Activated gamma-delta T cell (primary cell): ENCODE data around the gene BANP.
"Not testable (repeated sequence)": the region's sequence is repeated elsewhere in the genome, so short reads cannot be mapped to it uniquely, and the experiment has no call there.

ENCODE experiments used
- DNase-seq: peaks from one replicate; lab custom pipeline; 2025; lab: John Stamatoyannopoulos, UW

Gene BANP

DNA sequence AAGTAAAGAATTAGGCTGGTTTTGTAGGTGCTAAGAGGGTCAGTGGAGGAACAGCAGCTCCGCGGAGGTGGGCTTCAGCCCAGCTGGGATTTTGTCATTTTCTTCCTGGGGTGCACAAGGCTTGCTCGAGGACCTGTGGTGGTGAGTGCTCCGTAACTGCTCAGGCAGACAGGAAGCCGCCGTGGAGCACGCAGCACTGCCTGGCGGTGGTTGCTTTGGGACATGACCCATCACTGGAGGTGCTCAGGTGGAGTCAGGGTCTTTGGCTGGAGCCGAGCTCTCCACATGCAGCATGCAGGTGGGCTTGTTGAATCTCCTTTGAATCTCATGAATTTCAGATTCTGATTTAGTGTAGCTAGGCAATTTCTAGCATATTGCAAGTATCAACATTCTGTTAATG is 79.7 kb downstream of the BANP start:
- not testable (repeated sequence) for DNase-seq

DNA sequence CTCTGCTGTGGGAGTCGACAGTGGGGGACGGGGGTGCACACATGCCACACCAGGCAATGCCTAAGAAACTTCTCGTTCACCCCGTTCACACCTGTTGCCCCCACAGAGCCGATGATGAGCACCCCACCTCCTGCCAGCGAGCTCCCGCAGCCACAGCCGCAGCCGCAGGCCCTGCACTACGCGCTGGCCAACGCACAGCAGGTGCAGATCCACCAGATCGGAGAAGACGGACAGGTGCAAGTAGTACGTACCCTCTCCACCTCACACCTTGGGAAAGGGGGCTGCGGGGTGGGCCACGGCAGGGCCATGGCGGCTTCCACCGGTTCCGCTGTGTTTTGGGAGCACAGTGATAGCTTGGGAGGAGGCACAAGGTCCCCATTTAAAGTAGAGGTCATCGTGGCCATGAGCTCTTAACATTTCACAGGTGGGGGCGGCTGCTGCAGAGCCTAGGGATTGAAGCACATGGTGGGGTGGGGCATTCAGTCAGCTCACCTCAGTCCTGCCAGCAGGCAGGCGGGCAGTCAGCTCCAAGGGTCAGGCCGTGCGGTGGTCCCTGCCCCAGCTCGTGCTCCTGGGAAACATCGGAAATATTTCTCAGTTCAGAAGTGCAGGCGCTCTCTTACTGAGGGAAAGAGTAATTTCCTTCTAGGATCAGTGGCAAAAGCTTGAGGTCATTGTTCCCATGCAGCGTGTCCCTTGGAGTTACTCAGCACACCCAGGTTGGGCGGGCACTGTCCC is 81.9 kb downstream of the BANP start:
- DNase-seq: not testable (repeated sequence)

DNA sequence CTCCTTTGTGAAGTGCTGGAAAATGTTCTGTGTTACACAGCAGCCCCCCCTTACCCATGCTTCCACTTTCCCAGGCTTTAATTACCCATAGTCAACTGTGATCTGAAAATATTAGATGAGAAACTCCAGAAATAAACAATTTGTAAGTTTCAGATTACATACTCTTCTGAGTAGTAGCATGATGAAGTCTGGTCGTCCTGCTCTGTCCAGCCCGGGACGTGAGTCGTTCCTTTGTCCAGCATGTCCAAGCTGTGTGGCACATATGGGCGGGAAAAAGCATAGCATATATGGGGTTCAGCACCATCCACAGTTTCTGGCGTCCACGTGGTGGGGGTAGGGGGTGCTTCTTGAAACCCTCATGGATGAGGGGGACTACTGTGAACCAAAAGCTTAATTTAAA is 83.5 kb downstream of the BANP start:
- no peak for DNase-seq

DNA sequence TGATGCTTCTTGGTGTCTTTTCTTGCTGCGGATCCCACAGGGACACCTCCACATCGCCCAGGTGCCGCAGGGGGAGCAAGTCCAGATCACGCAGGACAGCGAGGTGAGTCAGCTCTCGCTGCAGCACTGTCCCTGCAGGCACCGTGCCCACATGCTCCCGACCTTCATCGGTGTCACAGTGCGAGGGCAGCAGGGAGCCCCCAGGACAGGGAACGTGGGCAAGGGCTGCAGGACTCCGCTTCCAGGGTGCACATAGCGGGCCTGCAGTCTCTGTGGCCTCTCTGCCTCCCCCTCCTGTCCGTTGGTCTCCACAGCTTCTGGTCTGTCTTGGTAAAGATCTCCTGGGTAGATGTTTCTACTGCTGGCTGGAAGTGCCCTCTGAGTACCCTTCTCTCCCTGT is 84.1 kb downstream of the BANP start:
- no peak for DNase-seq

DNA sequence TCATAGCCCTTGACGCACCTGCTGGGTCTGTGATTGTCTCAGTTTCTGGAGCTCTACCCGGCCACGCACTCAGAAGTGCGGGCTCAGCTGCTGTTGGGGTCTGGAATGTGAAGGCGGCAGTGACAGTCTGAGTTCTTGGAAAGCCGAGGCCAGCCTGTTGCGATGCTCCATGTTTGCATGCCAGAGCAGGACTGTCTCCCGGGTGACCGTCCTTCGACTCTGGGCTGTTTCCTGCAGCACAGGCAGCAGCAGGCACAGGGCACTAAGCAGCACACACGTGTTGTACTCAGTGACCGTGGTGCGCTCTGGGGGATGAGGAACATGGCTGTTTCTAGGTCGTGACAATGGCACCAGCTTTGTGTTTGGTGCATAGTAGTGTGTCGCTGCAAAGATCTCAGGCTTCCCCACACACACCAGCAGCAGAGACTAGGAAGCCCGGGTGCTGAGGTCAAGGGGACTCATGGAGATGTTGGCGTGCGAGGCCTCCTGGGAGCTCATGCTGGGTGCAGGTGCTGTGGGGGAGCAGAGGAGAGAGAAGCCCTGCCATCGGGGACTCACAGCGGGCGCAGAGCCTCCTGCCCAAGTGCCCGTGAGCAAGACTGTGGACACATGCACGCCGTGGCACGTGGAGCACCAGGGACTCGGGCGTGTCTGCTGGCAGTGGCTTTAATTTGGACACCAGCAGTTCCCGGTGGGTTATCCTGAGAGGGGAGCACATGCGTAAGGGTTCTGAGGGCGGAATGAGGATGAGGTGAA is 84.8 kb downstream of the BANP start:
- not testable (repeated sequence) for DNase-seq

DNA sequence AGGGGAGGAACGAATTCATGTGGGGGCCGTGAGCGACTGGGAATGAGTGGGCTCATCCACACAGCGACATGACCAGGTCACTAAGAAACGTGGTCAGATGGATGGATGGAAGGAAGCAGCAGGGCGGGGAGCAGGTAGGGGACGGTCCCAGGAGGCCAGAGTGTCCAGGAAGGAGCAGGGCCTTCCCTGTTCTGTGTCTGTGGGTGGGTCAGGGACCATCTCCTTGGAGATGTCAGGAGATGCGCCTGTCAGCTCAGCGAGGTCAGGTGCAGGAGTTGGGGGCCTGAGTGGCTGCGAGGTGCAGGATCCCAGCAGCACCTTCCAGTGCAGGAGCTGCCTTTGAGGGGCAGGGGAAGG is 85.4 kb downstream of the BANP start:
- not testable (repeated sequence) for DNase-seq

DNA sequence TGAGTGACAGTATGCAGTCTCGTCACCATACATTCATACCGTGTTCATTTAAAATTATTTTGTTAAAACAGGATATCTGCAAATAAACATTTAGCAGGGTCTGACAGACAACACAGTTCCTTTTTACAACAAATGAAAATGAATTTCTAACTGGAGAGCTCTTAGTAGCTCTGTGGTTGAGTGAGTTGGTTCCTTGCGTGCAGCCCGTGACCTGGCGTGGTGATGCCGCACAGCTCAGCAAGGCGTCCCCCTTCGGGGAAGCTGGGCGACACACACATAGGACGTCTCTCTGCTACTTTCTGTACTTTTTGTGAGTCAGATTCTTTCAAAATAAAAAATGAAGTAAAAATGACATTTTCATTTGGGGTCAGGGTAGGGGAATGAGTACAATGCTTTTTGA is 86.1 kb downstream of the BANP start:
- not testable (repeated sequence) for DNase-seq

DNA sequence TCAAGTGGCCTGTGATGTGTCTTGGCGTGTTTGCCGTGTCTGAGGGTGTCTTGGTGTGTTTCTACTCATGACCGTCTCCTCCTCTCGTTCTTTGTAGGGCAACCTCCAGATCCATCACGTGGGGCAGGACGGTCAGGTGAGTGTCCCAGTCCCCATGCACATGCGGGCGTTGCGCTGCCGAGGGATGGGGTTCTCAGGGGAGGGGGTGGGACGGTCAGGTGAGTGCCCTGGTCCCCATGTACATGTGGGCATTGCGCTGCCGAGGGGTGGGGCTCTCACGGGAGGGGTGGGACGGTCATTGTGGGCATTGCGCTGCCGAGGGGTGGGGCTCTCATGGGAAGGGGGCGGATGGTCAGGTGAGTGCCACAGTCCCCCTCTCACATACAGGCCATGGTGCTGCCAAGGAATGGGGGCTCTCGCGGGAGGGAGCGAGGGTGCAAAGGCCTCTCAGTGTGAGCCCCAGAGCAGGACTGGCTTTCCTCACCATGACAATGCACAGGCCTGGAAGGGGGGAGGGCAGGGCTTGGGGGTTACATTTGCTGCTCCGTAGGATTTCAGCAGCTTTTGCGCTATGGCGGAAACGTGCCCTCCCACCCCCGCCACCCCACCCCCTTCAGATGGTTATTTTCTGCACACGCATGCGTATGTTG is 86.8 kb downstream of the BANP start:
- not testable (repeated sequence) for DNase-seq

DNA sequence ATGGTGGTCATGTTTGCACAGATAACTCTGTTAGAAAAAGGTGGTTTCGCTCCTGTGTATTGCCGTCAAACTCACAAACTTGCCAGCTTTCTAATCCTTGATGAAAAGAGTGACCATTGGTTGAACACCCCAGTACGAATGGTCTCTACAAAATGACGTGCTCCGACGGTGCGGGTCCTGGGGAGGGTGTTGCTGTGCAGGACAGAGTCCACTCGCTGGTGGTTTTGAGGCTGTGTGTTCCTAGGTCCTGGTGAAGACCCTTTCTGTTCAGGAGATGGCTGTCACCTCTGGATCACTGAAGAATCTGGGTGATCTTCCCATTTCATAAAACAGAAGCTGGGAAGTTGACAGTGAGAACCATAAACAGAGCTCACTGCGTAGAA is 87.3 kb downstream of the BANP start:
- DNase-seq: not testable (repeated sequence)

DNA sequence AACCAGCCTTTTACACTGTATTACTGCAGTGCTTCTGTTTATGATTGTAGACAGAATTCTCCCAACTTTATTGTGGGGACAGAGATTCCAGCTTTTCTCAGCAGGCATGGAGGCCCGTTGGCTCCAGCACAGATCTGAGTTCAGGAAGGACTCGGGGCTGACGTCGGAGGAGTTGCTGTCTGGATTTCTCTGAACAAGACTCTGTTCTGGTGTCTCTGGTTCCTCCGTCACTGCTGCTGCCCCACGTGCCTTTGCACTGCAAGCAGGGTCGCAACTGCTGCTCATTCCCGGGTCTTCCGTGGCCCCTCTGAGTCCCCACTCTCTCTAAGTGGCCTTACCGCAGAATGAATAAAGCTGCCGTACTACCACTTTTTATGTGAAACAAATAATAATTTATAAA is 88.4 kb downstream of the BANP start:
- DNase-seq: no peak

DNA sequence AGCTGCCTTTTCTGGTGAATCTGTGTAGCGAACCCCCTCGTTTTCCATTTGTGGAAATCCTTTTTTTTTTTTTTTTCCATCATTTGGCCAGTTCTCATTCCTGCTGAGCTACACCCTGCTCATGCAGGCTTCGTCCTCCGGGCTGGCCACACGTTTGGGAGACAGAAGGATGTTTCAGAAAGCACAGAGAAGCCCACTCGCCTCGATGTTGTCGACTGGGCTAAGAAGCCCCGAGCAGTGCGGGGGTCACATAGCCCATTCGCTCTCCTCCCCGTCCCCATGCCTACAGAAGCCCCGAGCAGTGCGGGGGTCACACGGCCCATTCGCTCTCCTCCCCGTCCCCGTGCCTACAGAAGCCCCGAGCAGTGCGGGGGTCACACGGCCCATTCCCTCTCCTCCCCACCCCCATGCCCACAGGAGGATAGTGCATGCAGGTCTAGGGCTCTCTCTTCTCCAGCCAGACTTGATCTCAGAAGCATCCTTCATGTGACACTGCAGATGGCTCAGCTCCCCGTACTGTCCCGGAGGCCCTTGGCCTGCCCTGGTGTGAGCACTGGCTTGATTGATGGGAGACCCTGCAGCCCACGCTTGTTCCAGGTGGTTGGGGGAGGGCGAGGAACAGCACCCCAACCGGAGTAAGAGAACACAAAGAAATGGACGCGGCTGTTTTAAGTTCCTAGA is 89.1 kb downstream of the BANP start:
- DNase-seq: not testable (repeated sequence)

DNA sequence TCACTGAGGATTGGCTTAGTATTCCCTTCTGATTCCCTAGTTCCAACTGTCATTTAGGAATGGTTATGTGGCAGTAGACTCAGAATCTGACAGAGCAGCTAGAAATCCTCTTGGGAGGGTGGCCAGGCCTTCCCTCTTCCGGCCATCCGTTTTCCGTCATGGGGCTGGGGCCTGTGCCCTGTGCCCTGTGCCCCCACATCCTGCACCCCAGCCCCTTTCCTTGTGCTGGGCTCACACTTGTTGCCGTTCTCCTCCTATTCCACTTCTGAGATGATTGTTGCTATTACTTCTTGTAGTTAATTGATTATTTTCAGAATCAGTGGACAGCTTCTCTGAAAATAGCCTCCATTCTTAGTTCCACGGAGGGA is 89.6 kb downstream of the BANP start:
- not testable (repeated sequence) for DNase-seq

DNA sequence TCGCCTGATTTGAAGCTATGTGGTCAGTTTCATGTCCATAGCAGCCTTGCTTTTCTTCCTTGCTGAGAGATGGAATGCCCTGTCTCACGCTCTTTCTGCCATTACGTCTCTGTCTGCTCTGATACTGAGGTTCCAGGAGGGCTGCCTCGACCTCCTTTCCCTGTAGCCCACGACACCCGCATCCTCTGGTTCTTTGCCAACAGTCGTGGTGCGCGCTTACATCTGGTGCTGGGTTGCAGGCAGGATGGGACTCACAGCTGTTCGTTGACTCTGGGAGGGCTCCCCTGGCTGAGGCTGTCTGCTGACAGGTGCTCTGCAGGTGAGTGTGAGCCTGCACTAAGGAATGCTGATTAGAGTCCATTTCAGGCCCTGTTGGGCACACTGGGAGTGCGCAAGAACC is 90.3 kb downstream of the BANP start:
- not testable (repeated sequence) for DNase-seq

DNA sequence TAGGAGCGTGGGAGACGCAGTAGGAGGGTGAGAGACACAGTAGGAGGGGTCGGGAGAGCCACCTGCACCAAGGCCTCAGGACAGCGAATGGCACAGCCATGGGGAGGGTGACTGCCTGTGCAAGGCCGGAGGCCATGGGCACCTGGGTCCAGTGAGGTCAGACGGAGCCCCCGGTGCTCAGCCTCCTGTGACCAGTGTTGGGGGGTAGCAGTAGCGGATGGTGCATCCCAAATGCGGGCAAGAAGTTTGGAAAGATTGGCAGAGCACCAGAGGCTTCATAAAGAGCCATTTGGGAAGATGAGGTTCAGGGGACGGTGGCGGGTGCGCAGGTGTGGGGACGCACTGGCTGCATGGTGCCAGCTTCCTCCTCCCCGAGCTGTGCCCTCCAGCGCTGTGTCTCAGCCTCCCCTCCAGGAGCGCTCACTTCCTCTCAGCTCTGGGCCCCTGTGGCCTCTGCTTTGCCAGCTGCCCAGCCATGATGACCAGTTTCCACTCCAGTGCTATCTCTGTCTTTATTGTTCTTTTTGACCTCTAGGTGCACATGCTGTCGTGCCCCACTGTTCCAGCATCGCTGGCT is 90.8 kb downstream of the BANP start:
- DNase-seq: not testable (repeated sequence)

DNA sequence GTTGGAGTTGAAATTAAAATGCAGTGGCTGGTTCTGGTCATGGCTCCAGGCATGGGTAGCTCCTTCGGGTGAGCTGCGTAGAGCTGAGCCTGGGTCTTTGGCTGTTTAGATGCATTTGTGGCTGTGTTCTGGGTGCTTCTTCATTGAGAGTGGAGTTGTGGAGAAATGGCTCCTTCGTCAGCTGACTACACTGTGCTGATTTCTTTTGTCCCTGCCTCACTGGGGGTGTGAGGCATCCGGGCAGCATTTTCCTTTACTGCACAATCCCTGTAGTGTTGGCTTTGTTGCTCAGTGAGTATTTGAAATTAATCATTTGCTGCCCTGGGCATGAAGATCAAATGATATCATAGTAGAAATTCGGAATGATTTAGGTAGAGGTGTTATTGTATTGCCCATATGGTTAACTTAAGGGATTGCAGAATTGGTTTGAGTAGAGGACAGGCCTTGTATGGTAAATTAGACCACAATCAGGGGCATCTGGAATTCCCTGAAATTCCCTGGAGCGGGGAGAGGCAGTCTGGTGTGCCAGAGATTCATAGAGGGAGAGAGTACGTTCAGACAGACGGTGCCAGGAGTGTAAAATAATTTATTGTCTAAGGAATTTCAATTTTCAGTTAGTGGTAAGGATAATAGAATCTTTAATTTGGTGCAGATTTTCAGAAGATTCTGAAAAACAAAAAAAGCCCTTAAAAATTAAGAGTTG is 92.1 kb downstream of the BANP start:
- DNase-seq: not testable (repeated sequence)

DNA sequence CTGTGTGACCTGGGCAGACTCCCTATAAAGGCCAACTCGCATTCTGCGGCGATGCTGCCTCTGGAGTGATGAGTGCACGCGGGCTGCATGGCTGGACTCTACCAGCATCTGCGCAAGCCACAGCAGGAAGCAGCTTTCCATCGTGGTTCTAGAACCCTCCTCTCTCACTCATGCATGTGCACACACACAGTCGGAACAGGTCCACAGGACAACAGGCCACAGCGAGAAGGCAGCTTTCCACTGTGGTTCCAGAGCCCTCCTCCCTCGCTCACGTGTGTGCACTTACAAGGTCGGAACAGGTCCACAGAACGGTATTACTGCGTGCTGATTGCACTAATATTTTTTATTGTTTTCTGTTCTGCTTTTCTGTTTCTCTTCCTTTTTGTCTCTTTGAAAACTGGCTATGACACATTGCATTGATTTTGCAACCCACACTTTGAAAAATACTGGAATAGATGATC is 92.9 kb downstream of the BANP start:
- not testable (repeated sequence) for DNase-seq

DNA sequence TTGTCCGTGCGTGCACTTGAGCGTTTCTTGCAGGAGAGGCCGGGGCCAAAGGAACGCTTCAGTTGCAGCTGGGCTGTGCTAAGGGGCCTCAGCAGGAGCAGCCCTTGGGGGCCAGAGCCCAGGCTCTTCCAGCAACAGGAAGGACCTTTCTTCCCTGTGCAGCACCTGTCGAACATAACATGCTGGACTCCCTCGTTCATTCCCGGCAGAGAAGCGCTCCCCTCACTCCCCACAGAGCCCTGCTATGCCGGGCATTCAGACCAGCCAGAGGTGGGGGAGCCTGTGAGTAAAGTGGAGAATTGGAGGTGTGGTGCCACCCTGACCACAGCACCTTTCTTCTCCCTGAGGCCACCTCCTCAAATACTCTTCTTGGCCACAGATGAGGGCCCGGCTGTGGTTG is 94.1 kb downstream of the BANP start:
- not testable (repeated sequence) for DNase-seq

DNA sequence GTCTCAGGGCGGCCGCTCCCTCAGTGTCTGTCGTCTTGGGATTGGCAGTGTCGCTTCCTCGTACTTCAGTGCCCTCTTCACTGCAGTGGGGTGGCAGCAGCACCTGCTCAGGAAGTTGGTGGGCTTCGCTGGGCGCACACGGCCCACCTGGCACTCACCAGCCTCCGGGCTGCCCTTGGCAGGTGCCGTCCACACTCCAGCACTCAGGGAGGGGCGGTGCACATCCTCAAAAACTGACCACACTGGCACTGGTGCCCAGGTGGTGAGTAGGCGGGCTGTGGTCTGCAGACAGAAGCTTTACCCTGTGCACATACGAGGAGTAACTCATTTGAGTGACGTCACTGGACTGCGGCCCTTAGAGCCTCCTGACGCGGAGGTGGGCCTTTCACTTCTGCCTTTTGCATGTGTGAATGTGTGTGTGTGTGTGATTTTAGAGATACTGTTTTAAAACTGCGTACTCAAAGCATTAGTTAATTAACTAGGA is 94.6 kb downstream of the BANP start:
- DNase-seq: no peak

DNA sequence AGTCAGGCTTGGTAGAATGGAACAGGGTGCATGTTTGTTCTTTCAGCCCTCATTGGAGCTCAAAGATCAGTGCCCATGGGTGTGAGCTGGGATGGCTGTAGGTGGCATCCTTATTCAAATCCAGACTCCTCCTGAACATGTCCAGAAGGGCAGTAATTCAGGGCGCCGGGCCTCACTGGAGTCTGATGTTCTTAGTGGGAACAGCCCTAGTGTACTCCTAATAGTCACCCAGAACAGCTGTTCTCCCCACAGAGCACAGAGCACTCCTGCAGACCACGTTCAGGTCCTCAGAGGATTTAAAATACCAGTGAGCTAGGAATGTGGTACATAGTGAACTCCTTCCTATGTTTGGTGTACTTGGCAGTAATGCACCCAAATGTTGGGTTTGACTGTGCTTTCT is 96.2 kb downstream of the BANP start:
- DNase-seq: no peak

DNA sequence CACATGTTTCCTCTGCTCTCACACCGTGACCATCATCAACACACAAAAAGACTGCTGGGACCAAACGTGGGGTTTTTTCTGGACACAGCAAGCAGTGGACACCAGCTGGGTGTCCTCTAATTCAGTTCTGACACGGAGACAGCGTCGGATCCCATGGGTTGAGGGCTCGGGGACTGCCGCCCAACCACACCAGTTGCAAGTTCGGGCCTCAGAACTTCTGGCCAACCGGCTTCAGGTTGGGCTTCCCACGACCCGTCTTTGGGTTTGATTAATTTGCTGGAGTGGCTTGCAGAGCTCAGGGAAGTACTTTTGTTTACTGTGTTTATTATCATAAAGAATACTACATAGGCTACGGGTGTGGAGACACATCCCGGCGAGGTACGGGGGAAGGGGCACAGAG is 97.8 kb downstream of the BANP start:
- no peak for DNase-seq
